HL-60/S4 treated with phorbol 12-myristate 13-acetate at 8.2 ng/mL for 4 days and 3 days (cell line): ENCODE data around the gene CRIP1.

ENCODE experiments used
- in situ Hi-C: fragments of 300-500 bp; cut with MboI; formaldehyde crosslinking; loops from 2 replicates; pipeline ENCODE4 v1.15.0; 2022; ENCODE audit warnings: low sequenced_read_pairs

Gene CRIP1

DNA sequence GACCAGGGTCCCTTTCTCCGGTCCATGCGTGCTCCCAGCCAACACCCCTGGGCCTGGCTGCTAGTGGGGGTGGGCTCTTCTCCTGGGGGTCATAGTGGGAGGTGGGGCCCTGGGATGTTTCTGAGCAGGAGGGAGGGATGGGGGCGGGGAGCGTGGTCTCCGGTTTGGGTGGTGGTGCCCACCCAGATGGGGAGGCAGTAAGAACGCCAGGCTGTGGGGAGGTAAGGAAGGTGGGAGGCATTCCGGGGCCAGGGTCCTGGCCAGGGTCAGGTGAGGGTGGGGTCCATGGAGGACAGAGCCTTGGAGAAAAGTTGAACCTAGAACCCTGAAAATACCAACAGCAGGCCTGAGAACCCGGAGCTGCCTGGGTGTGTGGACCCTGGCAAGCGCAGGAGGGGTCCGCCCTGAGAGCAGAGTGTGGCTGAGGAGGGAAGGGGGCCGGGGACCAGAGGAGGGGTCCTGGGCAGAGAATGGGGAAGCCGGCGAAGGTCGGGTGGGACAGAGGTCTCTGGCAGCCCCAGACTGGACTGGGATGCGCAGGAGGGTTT, 6.4 kb upstream of the CRIP1 start:
- in situ Hi-C loops: loop anchor here (10.0 kb wide), 1 partner anchor 105 kb away; no protein-coding TSS in a partner anchor

DNA sequence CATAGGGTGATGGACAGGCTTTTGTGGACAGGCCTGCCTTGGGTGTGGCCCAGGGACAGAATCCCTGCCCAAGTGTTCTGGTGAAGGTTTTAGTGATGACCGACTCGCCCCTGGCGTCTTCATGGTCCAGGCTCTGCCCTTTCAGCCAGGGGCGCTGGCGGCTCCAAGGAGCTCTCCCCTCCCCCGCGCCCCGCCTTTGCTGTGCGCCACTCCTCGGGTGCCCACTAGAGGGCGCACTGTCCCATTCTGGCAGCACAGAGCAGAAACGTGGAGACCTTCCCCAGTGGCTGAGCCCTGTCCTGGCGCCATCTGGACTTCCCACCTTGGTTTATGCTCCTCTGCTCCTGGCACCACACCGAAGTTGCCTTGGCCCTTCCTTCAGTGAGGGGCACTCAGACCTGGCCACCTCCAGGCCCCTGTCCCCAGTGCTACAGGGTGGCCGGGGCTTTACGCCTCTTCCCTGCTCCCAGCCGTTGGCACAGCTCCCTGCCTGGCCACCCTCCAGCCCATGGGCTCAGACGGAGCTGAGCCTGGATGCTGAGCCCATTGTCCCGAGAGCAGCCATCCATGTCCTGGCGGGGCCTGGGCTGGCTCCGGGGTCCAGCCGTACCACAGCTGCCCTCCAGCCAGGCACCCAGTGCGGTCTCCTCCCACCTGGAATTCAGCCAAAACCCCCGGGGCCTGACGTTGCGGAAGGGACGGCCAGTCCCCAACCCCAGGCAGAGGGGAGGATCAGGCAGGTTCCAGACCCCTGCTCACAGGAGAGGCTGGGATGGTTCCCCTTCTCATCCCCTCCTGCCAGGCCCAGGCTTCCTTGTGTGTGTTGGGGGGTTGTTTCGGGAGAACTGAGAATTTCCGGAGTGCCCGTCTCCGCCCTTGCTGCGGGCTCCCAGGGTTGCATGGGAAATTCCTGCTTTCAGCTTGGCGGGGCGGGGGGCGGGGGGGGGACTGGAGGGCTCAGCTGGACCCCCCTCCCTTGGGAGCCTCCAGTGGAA, 5.6 kb upstream of the CRIP1 start:
- in situ Hi-C loops: loop anchor here (10.0 kb wide), 1 partner anchor 106 kb away; no protein-coding TSS in a partner anchor

DNA sequence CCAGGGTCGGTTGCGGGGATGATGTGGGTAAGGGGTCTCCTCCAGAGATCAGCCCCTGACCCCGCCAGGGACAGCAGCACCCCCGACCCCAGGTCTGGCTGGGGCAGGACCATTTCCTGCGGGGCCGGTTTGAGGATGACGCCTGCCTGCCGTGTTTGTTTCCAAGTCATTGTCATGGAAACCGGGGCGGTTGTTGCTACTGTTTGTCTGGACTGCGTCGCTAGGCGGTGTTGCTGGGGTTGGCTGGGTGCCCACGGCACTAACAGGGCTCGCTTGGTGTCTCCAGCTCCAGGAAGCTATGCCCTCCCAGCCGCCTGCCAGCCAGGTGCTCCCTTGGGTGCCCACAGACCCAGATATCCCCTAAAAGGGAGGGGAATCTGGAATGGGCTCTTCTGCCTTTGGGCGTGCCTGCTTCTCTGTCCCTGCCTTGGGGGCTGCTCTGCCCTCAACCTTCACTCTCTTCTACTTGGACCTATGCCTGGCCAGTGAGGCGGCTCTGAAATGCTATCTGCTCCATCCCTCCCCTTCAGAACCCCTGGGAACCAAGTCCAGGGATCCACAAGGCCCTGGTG, 4.7 kb upstream of the CRIP1 start:
- in situ Hi-C loops: loop anchor here (10.0 kb wide), 1 partner anchor 107 kb away; no protein-coding TSS in a partner anchor

DNA sequence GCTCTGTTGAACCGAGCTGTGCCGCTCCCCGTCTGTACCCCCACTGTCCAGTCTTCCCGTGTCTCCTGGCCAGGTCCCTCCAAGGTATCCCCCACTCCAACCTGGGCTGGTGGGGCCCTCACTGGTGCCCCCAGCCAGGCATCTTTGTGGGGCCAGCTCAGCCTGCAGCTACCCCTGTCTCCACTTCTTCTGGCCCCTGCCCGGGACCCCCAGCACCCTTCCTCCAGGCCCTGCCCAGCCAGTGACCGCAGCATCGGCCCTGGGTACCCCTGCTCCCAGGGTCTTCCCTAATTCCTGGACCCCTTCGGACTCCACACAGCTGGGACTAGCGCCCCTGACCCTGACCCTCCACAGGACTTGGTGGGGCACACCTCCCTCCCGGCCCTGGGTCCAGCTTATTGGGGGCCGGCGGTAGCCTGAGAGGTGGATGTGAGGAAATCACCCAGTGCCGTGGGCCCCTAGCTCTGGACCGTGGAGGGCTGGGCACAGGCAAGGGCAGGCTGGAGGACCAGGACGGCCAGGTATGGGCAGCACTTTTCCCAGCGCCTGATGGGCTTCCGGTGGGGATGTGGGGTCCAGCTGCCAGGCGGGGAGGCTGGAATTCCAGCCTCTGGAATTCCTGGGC, 4.1 kb upstream of the CRIP1 start:
- in situ Hi-C loops: loop anchor here (10.0 kb wide), 1 partner anchor 108 kb away; no protein-coding TSS in a partner anchor

GRCh38 chr14:105483300-105484068, 3.2 kb upstream of the CRIP1 start:
- in situ Hi-C loops: loop anchor here (10.0 kb wide), 1 partner anchor 109 kb away; no protein-coding TSS in a partner anchor

DNA sequence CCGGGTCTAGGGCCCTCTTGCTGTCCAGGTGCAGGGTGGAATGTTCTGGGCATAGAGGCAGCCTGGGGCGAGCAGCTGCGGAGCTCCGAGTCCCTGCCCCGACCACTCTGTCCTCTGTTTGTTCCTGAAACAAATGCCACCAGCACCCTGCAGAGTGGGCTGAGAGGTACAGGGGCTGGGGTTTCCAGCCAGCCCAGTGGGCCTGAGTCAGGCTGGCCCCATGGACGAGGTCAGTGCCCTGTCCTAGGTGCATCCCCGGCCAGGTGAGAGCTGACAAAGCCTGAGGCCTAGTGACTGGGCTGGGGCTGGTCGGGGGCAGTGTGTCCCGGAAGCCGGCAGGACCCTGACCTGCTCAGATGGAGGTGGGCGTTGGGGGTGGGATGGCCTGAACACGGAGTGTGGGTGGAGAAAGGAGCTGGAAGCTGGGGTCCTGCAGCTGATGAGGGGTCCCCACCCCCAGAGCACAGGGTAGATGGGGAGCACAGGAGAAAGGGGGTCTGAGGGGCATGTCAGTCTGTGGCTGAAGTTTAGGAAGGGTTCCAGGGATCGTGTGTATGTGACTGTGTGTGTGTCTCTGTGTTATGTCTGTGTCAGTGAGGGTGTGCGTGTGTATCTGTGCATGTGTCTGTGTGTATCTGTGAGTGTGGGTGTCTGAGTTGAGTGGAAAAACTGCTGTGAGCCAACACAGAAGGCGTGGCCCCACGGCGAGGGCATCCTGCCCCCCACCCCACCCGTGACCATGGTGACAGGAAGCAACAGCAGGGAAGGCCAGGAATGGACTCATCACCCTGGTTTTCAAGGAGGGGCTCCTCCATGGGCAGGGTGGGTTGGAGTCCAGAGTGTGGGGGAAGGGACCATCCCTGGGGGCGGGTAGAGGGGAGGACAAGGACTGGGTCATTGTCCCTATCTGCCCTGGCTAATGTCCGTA, 2.4 kb upstream of the CRIP1 start:
- in situ Hi-C loops: loop anchor here (10.0 kb wide), 1 partner anchor 110 kb away; no protein-coding TSS in a partner anchor

- in situ Hi-C loops: loop anchor here (10.0 kb wide), 1 partner anchor 110 kb away; no protein-coding TSS in a partner anchor
Observed at GRCh38 chr14:105484997-105485393, 1.7 kb upstream of the CRIP1 start.

DNA sequence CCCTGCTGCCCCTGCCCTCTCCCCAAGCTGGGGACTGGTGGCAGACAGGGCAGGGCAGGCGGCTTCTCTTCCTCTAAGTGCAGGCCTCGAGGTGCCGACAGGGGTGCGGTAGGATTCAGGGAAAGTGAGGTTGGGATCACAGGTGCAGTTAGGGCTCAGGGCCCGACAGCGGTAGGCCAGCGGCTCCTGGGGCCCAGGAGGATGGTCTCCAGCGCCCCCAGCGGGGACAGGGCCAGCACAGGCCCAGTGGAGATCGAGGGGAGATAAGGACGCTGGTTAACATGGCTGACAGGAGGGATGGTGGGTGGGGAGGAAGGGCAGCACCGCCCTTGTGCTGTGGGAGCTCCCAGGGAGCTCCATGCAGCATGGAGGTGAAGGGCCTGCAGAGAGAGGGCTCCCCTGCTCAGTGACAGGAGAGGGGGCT, 935 bp upstream of the CRIP1 start:
- in situ Hi-C loops: loop anchor here (10.0 kb wide), 1 partner anchor 111 kb away; no protein-coding TSS in a partner anchor

DNA sequence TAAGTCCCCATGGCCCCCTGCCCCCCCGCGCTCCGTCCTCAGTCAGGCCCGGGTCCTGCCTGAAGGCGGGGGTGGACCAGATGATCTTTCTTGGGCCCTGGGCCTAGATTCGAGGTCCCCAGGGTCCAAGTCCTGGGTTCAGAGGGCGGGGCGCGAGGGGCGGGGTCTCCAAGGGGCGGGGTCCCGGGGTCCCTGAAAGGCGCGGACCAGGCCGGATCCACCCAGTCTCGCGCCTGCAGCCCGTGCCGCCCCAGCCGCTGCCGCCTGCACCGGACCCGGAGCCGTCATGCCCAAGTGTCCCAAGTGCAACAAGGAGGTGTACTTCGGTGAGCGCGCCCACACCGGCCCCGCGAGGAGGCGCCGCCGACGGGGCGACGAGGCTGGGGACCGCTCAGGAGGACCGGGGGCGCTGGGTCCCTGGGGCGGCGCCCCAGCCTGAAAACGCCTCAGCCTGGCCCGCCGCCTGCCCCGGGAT, 325 bp downstream of the CRIP1 start:
- in situ Hi-C loops: loop anchor here (10.0 kb wide), 1 partner anchor 112 kb away; no protein-coding TSS in a partner anchor

- in situ Hi-C loops: loop anchor here (10.0 kb wide), 1 partner anchor 113 kb away; no protein-coding TSS in a partner anchor
Observed at GRCh38 chr14:105487449-105487985, 831 bp downstream of the CRIP1 start.

DNA sequence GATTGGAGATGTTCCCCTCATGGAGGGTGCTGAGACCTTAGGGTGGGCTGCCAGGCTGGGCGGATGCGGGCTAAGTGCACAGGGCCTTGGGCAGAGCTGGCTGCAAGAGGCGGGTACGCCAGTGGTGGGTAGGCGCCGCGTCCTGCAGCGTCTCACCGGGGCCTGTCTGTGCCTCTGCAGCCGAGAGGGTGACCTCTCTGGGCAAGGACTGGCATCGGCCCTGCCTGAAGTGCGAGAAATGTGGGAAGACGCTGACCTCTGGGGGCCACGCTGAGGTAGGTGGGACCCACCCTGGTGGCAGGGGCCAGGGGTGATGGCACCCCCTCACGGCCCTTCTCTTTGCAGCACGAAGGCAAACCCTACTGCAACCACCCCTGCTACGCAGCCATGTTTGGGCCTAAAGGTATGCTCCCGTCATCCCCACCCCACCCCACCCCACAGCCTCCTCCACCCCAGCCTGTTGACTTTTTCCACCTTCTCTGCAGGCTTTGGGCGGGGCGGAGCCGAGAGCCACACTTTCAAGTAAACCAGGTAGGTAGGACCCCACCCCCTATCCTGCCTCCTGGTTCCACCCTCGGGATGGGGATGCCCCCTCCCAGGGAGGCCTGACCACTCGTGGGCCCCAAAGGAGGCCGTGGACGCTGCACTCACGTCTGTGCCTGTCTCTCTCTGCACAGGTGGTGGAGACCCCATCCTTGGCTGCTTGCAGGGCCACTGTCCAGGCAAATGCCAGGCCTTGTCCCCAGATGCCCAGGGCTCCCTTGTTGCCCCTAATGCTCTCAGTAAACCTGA, 1.5 kb downstream of the CRIP1 start:
- in situ Hi-C loops: loop anchor here (10.0 kb wide), 1 partner anchor 113 kb away; no protein-coding TSS in a partner anchor

GRCh38 chr14:105488781-105489541, 2.3 kb downstream of the CRIP1 start:
- in situ Hi-C loops: loop anchor here (10.0 kb wide), 1 partner anchor 114 kb away; no protein-coding TSS in a partner anchor

DNA sequence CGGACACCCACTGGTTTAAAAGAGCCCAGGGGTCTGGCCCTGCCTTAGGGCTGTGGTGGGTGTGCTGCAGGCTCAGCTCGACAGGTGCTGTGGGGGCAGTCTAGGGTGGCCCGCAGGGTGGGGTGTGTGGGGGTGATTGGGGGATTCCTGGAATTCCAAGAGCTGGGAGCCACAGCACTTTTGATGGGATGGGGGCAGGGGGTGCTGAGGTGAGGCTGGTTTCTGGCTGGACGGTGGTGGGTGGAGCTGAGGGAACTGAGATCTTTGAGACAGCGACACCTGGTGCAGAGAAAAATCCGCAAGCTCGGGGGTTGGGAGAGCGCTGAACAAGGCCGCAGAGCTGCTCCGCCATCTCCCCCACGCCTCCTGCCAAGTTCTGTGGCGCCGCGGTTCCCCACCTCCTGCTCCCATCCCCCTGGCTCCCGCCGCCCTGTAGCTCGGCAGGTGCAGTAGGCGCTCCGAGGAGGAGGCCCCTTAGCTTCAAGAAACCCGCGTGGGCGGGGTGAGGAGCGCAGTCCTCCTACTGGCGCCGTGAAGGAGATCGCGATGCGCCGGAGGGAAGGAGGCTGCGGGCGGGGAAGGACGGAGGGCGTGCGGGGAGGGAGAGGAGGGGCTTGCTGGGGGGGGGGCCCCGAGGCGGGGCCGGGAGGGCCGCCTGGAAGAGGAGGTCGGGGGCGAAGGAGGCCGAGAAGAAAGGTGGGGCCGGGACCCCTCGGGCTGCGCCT, 3.0 kb downstream of the CRIP1 start:
- in situ Hi-C loops: loop anchor here (10.0 kb wide), 1 partner anchor 115 kb away; no protein-coding TSS in a partner anchor

DNA sequence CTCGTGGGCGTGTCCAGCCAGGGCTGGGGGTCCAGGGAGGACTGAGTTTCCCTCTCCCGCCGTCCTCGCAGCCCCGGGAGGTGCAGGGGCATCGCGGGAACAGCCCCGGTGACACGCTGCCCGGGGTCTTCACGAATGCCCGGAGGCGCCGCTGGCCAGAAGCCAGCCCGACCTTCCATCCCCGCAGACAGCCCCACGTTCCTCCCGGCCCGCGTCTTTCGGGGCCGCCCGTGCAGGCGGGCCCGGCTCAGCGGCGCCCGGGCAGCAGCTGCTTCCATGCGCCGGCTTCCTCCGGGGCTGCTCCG, 3.5 kb downstream of the CRIP1 start:
- in situ Hi-C loops: no loop called here

DNA sequence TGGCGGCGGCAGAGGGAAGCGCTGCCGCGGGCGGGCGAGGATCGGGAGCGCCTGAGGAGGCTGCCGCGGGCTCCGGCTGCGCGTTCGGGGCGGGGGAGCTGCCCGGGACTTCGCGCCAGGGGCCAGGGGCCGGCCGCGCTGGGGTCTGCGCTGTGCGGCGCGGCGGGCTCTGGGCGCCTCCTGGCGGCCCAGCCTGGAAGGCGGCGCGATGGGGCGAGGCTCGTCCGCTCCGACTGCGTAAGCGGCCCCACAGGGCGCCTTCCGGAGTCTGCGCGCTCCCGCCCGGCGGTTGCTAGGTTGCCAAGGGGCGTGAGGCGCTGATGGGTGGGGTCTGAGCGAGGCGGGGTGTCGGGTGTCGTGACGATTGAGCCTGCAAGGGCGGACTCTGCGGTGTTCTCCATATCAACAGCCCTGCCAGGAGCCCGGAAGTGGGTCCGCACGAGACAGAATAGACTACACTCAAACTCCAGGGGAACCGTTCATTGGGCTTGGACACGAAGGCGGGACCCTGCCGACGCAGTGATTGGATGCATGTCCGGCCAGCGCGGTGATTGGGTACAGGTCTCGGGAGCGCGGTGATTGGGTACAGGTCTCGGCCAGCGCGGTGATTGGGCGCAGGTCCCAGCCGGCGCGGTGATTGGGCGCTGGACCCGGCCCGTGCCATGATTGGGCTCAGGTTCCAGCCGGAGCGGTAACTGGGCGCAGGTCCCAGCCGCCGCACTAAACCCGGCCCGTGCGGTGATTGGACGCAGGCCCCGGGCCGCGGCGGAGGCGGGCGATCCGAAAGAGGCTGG, 4.1 kb downstream of the CRIP1 start, which contains the start of gene TEDC1:
TEDC1 (plus strand) TSS at position 675 of the 794 bp plus-strand sequence. CDS start 130 bp downstream, outside the sequence.
- in situ Hi-C loops: no loop called here
